Measurements from ENCODE around the gene PHACTR1.
"Not testable (repeated sequence)": the region's sequence is repeated elsewhere in the genome, so short reads cannot be mapped to it uniquely, and the experiment has no call there.

The PHACTR1 gene

DNA sequence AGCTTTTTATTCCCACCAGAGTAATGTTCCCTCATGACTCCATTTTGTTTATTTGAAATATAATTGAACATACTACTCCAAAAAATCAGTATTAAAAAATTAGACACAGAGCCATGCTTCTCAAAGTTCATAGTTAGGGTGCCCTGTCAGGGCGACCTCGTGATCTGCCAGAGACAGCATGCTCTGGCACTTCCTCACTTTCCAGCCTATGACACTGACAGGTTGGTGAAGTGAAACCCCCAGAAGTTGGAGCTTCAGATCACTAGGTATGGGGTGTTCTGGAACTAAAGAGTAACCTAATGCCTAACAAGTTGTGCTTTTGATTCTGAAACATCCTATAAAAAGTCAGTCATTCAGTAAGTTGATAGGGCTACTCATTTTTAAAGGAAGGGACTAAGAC is 518.8 kb downstream of the PHACTR1 start:
- no peak for DNase-seq (ENCODE audit: low read depth, low spot score)

DNA sequence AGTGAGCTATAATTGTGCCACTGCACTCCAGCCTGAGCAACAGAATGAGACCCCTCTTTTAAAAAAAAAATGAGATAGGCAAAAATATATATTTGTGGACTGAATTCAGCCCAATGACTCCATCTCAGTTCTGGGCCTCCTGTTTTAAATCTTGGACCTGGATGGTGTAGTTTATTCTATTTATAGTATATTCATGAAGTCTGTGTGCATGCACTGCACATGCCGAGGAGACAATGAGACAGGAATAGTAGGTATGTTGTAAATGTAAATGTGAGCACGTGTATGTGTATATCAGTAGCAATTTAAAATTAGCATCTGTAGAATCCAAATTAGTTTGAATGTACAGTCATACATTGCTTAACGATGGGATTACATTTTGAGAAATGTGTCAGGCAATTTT is 520.8 kb downstream of the PHACTR1 start:
- DNase-seq (ENCODE audit: low read depth, low spot score), result no peak

DNA sequence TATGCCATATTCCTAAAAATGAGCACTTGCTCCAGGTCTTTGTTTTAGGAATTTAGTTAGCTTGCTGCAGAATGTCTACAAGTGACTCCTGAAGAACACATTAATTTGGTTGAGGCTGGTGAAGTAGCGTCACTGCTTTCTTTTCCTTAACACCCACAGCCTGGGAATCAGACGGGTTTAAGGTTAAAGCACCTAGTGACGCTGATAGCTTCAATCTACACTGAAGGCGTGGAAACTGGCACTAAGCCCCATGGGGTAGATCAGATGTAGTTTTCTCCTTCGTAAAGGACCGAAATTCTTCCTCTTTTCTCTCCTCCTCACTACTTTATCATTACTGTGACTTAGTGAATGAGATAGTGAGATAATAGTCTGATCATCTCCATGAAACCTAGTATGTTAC is 521.5 kb downstream of the PHACTR1 start:
- no peak for DNase-seq (ENCODE audit: low read depth, low spot score)

DNA sequence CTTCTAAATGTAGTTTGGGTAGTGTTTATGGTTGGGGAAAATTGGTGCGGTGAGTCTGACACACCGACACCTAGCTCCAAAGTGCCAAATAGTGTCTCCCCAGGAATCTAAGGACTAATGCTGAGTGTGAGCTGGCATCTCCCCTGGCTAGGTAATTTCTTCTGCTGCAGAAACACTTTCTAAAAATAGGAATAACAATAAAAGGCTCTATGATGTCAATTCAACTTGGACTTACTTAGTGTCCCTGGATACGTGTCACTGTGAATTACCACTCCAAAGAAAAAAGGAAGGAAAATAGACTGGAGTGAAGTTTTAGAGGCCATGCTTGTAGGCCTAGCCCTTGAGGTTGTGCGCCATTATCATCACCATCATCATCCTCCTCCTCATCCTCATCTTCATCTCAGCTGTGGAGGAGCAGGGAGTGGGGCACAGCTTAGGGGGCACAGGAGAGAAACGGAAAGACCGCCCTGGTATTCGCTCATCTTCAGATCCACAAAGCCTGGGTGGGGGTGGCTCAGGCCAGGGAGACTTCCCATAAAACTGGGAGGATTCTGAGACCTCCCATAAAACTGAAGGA is 522.2 kb downstream of the PHACTR1 start:
- no peak for DNase-seq (ENCODE audit: low read depth, low spot score)

DNA sequence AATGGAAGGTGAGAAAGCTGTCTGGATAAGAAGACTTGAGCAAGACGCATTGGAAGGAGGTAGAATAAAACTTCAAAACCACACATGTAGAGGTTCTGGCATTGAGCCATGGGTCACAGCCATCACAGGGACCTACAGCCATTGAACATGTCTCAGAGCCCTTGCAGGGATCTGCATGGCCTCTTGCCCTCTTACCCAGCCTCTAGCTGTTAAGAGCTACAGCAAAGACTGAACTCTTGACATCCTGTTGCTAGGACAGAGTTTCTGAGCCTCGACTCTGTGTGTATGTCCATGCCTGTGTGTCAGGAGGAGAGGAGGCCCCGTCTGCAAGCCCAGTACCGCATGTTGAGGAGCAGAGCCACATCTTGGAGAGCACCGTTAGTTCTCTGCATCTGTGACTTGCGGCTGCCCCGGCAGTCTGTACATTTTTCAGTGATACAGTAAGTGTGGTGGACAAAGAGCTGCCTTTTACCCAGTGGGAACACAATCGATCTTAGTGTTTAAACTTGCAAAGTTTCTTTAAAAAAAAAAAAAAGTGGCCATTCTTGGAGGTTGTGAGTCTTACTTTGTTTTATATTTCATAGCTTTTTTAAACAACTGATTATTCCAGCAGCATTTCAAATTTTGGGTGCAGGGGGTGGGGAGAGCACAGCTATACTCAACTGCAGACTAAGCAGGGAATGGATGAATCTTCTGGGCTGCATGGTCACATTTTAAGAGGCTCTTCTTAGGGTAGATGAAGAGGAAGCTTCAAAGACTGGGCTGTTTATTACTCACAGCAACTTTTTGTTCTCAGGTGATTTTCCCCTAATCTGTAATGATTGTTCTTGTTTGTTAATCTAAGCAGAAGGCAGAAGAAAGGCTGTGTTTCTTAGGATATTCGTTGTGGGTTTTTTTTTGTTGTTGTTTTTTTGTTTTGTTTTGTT is 523.2 kb downstream of the PHACTR1 start:
- DNase-seq (ENCODE audit: low read depth, low spot score), result no peak

DNA sequence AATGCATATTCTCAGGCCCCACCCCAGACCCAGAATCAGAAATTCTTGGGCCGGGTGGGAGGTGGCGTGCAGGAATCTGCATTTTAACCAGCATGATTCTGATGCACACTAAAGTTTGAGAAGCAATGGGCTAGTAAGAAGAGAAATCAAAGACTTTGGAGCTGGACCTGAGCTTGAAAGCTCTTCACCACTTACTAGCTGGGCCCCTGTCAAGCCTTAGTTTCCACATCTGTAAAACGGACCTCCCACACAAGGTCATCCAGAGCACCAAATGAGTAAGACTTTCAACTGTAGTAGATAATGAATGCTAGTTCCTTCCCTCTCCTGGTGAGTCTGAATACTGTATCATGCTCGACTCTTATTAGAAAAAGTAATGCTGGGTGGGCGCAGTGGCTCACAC is 524.8 kb downstream of the PHACTR1 start:
- no peak for DNase-seq (ENCODE audit: low read depth, low spot score)

DNA sequence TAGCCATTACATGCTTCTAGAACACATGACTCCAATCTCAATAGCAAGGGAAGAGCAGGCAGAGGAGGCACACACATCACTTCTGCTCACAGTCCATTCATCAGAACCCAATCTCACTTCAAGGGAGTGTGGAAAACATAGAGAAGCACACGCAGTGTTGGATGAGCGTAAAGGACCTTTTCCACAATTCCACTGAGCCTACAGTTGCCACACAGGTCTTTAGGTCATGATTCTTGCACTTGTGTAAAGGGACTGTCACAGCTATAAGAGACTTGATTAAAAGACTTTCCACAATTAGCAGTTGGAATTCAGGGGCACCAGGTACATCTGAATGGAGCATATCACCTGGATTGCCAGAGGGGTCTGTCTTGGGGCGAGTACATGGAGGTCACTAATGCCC is 525.6 kb downstream of the PHACTR1 start:
- no peak for DNase-seq (ENCODE audit: low read depth, low spot score)

DNA sequence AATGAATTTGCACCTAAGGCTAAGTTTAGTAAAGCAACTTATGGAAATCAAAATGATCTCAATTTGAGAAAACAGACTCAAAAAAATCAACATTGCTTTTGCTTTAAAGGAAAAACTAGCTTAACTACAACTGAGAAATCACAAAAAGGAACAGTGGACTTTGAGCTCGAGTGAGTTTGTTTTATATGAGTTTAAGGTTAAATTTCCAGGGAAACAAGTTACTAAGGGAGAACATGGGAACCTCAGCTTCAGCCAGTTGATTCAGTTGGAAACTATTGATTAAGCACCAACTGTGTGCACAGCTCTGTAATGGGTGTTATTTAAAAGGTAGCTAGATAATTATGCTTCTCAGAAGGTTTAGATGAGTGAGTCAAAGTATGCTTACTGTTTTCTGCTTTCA is 526.0 kb downstream of the PHACTR1 start:
- no peak for DNase-seq (ENCODE audit: low read depth, low spot score)

DNA sequence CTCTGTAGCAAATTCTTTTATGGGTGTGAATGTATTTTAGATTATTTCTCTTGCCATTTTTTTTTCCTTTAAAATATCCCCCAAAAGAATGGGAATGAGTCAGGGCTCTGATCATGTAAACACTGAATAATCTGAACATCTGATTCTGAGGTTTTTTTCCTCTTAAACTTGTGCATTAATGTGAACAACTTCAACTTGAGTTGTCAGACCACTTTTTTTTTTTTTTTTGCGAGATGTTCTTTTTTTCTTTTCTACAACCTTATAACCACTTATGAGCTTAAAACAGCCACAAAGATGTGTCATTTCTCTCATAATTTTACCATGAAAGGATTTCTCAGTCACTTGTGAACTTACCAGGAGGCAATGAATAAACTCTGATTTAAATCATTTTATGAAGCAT is 526.5 kb downstream of the PHACTR1 start:
- DNase-seq (ENCODE audit: low read depth, low spot score), result no peak

DNA sequence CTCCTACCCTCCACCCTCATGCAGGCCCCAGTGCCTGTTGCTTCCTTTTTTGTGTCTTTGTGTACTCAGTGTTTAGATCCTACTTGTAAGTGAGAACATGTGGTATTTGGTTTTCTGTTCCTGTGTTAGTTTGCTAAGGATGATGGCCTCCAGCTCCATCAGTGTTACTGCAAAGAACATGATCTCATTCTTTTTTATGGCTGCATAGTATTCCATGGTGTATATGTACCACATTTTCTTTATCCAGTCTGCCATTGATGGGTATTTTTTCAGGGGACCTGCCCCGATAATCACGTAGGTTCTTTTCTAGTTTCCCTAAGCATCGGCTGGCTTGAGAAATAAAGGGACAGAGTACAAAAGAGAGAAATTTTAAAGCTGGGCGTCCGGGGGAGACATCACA is 527.2 kb downstream of the PHACTR1 start:
- not testable (repeated sequence) for DNase-seq (ENCODE audit: low read depth, low spot score)

DNA sequence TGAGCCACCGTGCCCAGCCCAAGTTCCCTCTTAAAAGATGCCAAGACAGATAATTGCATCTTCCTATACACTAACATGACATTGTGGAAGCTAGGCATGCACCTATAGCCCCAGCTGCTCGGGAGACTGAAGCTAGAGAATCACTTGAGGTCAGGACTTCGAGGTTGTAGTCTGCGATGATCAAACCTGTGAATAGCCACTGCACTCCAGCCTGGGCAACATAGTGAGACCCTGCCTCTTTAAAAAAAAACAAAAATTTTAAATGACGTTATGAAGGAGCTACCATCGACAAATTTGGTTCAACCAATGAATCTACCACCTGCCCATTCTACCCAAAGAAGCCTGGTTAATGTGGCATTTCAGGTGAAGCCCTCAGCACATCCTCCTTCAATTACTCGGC is 531.1 kb downstream of the PHACTR1 start:
- DNase-seq (ENCODE audit: low read depth, low spot score), result no peak

DNA sequence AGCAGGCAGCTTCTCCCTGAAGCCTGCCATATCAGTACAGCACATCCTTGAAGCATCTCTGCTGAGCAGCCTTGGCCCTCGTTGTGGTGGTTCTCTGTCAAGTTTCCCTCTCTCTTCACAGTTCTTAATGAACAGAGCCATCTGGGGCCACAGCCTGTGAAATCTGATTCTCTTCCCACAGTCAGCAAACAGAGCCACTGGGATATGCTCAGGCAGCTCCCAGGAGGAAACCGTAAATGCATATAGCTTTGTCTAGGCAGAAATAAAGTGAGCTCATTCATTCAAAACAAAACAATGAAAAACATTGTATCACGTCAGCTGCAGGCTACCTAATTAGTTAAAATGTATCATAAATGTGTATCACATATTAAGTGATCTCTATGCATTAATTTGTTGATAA is 531.5 kb downstream of the PHACTR1 start:
- no peak for DNase-seq (ENCODE audit: low read depth, low spot score)

DNA sequence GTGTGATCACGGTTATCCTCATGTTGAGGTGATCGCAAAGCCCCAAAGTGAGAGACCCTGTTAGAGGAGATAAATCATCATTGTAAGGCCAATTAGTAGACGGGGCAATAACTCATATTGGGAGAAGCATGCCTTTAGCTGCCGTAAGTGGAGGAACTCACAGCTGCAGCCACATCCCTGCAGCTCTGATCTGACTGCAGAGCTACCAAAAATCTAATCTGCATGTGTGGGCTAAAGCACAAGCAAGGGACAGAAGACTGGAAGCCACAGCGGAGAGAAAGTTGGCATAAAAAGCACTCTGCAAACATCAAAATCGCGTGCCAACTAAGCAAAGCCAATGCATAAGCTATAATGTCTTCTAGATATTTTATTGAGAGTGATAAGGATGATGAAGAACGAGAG is 532.0 kb downstream of the PHACTR1 start:
- DNase-seq (ENCODE audit: low read depth, low spot score), result no peak

DNA sequence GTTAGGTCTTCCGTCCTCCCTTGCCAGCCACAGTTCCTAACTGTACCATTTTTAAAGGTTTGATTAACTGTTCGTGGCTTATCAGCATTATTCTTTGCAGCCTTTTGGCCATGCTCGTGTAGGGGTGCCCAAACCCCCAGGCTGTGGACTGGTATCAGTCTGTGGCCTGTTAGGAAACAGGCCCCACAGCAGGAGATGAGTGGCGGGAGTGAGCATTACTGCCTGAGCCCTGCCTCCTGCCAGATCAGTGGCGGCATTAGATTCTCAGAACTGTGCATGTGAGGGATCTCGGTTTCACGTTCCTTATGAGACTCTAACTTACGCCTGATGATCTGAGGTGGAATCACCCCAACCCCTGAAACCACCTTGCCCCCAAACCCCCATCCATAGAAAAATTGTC is 532.4 kb downstream of the PHACTR1 start:
- no peak for DNase-seq (ENCODE audit: low read depth, low spot score)

DNA sequence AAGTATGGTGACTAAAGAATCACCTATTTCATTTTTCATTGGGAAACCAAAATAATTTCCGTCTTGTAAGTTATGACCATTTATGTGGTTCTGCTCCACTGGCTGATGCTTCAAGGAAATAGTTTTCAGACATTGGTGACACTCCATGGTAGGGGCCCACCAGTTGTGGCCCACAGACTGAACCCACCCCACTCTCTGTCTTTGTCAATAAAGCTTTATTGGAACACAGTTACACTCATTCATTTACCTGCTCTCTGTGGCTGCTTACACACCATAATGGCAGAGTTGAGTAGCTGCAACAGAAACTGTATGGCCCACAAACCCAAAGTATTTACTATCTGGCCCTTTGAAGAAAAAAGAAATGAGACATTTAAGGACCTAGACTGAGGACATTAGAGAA is 533.2 kb downstream of the PHACTR1 start:
- DNase-seq (ENCODE audit: low read depth, low spot score), result no peak

DNA sequence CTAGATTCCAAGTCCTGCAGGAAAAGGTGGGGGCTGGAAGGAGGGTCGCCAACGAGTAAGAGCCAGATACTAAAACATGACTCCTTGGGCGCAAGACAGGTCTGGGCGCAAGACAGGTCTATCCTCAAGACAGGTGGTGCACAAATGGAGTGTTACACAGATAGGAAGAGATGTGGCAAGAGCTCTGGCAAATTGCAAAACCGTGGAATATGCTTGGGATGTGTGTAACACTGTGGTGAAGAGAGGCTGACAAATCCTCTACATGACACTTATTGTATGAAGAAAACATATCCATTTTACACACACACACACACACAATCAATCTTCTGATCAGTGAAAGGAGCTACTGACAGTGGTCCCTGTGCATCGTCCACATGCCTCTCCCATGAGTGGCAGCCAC is 534.1 kb downstream of the PHACTR1 start:
- no peak for DNase-seq (ENCODE audit: low read depth, low spot score)

DNA sequence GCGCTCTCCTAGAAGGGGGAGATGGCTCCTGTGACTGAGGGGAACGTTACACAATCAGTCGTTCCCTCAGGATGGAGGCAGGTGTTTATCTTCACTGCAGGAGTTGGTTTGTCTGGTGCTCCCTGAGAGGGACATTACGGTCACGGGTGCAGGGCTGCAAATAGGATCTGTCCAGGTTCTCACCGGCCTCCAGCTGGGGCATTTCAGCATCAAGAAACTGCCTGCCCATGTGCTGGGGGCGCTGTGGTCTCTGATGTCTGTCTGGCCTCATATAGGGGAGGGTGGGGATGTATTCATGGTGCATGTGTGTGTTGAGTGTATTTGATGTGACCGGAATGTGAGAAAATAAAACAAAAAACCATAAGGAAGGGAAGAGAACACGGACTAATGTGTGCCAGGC is 534.7 kb downstream of the PHACTR1 start:
- DNase-seq (ENCODE audit: low read depth, low spot score), result no peak

DNA sequence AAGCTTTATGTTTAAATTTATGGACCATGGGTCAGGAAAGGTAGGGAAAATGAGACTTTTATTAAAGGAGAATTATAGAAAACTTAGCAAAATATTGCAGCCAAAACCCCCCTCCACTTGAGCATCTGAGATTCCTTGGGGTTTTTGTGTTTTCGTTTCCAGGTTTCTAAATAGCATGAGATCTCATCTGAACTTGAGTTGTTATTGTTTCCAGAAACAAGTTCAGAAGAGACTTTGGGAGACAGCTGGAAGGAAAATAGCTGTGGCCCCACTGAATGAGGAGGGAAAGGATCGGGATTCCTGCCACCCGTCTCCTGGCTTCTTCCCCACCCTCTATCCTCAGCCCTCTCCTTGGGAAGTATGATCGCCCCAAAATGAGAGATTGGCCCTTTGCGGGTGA is 536.2 kb downstream of the PHACTR1 start:
- no peak for DNase-seq (ENCODE audit: low read depth, low spot score)

DNA sequence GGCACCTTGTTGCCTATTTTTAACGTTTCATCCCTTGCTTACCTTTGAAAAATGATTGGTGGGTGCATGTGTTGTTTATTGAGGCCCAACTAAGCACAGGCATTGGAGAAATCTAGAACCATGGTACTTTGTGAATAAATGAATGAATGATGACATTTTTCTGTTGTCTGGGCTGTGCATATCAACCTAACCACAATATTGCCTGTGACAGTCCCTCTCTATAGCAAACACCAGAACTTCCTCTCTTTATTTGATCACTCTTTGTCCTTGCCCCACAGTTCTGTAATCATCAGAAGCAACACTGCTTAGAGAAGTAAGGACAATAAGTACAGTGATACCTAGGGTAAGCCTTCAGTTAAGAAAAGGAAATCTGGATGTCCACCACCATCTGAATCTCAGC is 536.7 kb downstream of the PHACTR1 start:
- no peak for DNase-seq (ENCODE audit: low read depth, low spot score)

DNA sequence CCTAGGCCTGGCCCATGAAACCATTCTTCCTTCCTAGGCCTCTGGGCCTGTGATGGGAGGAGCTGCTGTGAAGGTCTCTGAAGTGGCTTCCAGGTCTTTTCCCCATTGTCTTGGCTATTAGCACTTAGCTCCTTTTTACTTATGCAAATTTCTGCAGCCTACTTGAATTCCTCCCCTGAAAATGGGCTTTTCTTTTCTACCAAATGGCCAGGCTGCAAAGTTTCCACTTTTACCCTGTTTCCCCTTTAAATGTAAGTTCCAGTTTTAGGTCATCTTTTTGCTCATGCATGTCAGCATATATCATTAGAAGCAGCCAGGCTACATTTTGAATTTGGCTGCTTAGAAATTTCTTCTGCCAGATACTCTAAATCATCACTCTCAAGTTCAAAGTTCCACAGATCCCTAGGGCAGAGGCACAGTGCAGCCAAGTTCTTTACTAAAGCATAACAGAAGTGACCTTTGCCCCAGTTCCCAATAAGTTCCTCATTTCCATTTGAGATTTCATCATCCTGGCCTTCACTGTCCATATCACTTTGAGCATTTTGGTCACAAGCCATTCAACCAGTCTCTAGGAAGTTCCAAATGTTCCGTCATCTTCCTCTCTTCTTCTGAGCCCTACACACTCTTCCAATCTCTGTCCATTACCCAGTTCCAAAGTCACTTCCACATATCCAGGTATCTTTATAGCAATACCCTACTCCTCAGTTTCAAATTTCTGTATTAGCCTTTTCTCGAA is 539.9 kb downstream of the PHACTR1 start:
- no peak for DNase-seq (ENCODE audit: low read depth, low spot score)

DNA sequence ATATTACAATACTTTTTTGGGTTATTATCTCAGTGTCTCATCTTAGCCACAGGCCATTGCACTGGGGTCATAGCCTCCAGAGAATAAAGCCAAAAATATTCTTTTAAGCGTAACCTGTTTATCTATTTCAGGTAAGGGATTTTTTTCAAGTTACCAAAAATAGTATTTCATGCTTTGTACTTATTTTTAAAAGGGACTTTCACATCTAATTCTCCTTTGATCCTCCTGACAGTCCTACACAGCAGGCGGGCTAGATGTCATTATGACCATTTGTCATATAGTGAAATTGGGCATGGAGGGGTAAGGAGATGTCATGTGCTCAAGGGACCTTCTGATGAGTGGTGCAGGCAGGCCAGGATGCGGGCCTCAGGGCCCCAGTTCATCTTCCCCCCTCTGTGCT is 542.8 kb downstream of the PHACTR1 start:
- DNase-seq (ENCODE audit: low read depth, low spot score), result no peak

DNA sequence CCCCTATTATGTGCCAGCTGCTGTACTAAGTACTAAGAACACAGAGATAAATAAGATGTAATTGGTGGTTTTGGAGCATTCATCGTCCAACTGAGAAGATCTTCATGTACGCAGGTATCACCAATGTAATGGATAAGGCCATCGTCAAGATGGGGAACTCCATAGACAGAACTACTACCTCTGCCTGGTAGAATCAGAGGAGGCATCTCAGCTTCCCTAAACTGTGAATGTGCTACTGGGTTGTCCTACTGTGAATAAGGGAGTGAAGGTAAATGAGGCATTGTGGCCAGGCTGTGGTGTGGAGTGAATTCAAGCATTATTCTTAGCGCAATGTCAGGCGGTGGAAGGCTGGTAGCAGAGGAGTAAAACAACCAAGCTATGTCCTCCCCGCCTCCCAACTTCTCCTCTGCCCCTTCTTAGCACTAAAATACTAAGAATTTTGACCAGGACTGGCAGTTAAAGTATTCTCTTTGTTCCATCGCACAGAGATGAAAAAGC is 543.6 kb downstream of the PHACTR1 start:
- no peak for DNase-seq (ENCODE audit: low read depth, low spot score)

DNA sequence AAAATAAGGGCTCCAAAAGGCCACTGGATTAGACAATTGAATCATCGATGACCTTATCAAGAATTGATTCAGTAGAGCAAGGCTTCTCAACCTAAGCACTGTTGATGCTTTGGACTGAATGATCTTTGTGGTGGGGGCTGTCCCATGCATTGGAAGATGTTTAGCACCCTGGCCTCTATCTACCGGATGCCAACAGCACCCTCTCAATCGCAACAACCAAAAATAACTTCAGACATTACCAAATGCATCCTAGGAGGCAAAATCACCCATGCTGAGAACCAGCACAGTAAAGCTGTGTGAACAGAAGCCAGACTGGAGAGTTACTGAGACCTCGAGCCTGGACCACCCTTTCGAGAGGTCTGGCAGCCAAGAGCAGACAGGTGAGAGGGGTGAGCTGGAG is 544.3 kb downstream of the PHACTR1 start:
- DNase-seq (ENCODE audit: low read depth, low spot score), result no peak
